Stimulated activated CD8-positive, alpha-beta memory T cell treated with anti-CD3 and anti-CD28 coated beads, Interleukin-15, amount 100 ng/mL, for 24 hours (primary cell): ENCODE measurements around the gene HPN.
A peak's percentile ranks its signal among the peaks of the same experiment; 100 is the strongest.

ENCODE experiments used
- DNase-seq: peaks from one replicate; pipeline ENCODE4 v3.0.0-alpha.2; 2020; ENCODE audit warnings: low read depth

Gene HPN

DNA sequence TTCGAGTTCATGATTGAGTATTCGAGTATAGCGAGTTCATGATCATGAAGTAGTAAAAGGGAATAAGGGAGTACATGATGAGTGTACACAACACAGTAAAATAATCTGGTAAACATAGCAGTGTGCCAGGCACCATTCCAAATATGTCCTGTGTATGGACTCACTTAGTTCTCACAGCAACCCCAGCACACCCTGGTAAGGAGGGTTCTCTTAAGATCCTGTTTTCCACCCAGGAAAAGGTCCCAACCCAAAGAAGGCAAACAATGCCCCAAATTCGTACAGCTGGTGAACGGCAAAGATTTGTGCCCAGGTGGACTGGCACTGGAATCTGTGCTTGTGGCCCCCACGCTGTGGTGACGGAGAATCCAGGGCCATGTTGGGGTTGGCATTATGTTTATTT, 21.4 kb downstream of the HPN start:
- DNase-seq = no peak

DNA sequence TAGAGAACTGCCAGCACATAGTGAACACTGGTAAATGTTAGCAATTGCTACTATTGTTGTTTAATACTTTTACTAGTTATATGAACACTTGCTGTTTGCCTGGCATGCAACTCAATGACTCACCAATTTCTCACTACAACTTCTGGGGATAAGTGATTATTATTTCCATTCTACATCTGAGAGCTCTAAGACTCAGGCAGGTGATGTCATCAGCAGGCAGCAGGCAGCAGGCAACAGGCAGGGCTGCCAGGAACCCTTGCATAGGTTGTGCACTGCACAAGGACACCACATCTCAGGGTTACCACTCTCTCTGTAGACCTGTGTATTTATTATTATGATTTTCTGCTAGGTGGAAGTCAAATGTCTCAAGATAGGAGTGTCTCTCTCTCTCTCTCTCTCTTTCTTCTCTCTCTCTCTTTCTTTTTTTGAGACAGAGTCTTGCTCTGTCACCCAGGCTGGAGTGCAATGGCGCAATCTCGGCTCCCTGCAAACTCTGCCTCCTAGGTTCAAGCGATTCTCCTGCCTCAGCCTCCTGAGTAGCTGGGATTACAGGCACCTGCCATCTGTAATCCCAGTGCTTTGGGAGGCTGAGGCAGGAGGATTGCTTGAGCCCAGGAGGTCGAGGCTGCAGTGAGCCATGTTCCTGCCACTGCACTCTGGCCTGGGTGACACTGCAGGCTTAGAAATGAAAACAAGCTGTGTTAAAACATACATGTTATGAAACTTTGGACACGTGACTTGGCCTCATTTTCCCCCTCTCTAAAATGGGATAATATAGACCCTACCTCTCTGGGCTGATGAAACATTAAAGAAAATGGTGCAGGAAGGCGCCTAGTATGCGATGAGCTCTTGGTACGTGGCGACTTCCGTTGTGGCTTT, 22.7 kb downstream of the HPN start:
- DNase-seq = no peak

DNA sequence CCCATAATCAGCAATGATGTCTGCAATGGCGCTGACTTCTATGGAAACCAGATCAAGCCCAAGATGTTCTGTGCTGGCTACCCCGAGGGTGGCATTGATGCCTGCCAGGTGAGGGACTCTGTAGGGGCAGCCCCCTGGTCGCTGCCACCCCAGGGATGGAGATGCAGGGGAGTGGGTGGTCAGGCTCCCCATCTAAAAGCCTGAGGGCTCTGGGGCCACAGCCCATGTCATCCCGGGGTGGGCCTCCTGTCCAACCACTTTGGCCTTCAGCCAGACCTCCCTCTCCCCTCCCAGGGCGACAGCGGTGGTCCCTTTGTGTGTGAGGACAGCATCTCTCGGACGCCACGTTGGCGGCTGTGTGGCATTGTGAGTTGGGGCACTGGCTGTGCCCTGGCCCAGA, 24.1 kb downstream of the HPN start:
- no peak for DNase-seq

DNA sequence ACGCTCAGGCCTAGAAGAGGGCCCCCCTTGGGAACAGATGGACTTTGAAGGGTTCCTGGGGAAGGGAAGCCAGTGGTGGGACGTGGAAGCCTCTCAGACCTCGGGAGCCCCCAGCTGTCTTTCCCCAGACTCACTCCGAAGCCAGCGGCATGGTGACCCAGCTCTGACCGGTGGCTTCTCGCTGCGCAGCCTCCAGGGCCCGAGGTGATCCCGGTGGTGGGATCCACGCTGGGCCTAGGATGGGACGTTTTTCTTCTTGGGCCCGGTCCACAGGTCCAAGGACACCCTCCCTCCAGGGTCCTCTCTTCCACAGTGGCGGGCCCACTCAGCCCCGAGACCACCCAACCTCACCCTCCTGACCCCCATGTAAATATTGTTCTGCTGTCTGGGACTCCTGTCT, 24.6 kb downstream of the HPN start:
- no peak for DNase-seq

DNA sequence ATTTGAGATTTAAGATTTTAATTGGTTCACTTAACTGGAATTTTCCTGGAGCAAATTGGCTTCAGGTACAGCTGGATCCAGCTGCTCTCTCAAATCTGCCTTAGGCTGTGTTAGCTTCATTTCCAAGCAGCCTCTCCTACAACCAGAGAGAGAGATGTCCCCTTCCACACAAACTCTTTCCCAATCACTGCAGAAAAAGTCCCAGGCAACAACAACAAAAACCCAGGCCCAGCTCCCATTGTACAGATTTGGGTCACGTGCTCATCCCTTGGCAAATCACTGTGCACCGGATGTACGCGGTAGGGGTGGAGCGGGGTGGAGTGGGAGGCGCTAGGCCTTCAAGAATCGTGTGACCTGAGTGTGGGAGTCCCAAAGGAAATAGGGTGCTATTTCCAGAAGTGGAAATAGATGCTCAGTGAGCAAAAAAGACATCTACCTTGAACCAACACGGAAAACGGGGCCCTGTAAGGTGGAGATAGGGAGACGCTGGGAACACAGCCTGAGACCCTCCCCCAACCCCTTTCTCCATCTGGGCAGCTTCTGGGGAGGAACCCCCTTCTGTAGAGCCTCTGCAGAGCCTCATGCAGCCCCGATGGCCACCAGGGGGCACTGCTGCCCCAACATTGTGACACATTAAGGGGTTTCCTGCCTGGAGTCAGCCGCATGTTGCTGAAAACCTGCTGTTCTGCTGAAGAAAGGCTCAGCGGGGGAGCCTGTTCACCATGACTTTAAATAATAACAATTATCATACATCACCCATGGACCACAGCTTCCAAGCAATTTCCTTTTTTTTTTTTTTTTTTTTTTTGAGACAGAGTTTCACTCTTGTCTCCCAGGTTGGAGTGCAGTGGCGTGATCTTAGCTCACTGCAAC, 25.4 kb downstream of the HPN start:
- DNase-seq = peak; percentile 93

DNA sequence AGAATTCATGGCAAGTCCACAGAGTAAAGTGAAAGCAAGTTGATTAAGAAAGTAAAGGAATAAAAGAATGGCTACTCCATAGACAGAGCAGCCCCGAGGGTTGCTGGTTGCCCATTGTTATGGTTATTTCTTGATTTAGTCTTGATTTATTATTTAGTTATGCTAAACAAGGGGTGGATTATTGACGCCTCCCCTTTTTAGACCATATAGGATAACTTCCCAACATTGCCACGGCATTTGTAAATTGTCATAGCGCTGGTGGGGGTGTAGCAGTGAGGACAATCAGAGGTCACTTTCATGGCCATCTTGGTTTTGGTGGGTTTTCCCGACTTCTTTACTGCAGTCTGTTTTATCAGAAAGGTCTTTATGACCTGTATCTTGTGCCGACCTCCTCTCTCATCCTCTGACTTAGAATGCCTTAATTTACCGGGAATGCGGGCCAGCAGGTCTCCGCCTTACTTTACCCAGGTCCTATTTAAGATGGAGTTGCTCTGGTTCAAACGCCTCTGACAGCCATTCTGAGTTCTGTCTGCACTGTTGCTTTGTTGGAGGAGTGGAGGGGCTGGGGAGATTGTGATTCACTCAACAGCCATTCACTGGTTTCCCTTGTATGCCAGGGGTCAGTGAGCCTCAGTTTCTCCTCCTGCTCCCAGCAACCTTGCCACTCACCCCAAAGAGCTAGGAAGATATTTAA, 27.6 kb downstream of the HPN start:
- DNase-seq = no peak

DNA sequence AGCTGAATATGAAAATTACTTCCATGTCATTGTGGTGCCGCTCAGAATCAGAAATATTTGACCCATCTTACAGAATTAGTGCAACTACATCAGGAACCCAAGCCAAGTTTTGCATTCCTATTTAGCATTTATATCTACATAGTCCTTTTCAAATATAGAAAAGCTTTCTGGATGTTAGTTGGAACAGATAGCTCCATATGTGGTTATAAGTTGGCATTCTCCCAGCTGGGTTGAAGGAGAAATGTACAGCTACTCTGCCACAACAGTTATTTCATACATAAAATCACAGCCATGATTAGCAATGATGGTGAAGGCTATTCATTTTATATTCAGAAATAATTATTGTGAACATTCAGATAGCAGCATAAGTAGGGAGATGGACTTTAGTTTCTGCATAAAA, 28.2 kb downstream of the HPN start:
- DNase-seq = no peak

DNA sequence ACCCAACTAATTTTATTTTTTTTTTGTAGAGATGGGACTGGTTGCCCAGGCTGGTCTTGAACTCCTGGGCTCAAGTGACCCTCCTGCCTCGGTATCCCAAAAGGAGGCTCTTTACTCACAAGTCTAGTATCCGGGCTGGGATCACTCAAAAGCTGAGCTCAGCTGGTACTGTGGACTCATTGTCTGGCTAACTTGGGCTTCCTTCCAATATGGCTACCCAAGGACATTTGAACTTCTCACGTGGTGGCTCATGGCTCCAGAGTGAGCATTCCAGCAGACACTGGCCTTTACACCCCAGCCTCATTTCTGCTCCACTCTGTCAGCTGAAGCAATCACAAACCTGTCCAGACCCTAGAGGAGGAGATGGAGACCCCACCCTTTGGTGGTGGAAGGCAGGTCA, 28.9 kb downstream of the HPN start:
- DNase-seq = no peak

DNA sequence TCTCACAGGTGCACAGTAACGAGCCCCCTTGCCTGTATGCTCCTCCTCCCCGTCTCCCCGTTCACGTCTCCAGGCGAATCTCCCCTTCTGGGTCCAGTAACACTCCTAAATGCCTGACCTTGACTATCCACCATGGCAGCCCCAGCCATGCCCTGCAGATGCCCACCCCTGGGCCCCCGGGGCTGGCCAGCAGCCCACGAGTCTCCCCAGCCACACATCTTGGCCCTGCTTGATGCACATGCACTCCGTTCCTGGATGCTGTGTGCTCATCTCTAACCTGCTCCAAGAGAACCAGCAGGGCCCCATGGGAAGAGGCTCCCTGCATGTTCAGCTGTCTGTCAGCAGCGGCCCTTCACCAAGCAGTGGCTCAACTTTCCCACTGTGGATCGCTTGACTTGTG, 32.0 kb downstream of the HPN start:
- no peak for DNase-seq

DNA sequence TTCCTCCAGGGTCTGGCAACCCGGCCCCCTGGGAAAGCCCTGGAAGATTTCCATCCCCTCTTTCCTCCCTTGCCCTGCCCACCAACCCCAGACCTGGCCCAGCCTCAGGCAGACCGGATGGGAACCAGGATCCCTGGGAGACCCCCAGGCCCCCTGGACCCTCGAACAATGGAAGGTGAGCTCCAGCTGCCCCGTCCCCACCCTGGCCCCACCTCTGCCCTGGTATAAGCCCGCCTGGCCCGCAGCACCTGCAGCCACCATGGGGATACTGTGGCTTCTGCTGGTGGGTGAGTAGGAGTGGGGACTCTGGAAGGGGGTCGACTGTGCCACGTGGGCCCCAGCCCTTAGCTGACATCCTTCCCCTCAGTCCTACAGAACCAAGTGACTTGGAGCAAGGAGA, 32.4 kb downstream of the HPN start:
- DNase-seq = no peak

DNA sequence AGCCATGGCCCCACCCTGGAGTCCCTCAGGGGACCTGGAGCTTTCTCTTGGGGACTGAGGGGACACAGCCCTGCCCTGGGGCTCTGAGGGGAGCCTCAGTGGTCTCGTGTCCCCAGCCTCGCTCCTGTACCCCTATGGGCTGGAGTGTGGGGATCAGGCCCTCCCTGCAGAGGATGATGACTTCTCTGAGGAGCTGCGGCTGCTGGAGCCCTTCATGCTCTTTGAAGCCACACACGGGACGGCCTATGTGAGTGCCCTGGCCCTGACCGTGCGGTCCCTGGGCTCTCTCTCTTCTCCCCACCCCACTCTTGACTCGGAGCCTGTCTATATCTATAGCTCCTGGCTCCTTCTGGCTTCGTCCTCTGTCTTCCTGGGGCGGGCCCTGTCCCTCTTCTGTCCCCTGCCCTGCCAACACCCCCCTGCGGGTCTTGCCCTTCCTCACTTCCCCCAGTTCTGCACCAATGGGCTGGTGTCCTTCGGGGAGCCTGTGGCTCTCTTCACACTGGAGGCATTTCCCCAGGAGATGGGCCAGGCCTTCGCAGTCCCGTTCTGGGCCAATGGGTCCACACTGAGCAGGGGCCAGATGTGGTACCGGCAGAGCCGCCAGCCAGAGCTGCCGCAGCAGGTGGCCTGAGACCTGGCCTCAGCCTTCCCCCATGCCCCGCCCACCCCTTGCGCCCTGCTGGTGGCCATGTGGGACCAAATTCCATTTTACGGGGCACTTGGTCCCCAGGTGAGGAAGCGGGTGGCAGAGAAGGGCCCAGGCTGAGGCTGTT, 33.1 kb downstream of the HPN start:
- no peak for DNase-seq

DNA sequence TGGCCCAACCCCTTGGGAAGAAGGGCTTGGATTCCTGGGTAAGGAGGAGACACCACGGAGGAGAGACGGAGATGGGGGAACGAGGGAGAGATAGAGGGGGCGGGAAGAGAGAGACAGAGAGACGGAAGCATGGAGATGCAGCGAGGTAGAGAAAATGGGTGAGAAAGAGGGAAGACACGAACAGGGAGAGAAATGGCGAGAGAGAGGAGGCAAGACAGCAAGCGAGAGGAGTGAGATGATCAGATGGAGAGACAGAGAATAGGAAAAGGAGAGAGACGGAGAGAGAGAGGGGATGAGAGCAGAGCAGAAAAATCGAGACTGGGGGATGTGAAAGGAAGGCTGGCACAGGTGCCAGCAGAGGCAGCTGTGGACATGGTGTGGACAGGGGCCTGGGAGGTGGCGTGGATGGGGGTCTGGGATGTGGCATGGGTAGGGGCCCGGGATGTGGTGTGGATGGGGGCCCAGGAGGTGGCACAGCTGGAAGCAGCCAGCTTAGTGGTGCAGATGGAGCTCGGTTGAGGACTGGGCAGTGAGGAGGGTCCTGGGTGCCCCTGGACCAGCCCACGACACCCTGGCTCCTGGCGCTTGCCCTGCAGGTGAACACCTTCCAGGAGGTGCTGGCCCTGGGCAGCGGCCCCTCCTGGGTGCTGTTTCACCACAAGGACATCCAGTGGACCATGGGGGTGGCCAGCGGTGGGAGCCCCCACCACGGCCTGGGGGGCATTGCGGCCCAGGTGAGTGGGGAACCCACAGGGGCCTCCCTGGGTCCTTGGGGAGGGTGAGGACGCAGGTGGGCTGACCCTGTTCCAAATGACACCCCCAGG, 33.9 kb downstream of the HPN start:
- DNase-seq = no peak

DNA sequence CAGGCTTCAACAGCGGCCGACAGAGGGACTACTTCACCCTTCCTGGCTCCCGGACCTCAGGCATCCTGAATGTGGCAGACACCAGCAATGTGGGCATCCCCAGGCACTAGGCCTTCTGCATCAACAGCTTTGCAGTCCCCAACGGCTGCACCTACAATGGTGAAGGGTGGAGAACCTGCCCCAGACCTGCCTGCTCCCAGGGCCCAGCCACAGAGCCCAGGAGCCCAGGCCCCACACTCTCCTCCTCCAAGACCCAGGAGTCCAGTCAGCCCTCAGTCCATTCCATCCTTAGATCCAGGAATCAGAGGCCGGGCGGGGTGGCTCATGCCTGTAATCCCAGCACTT, 34.5 kb downstream of the HPN start:
- DNase-seq = no peak

DNA sequence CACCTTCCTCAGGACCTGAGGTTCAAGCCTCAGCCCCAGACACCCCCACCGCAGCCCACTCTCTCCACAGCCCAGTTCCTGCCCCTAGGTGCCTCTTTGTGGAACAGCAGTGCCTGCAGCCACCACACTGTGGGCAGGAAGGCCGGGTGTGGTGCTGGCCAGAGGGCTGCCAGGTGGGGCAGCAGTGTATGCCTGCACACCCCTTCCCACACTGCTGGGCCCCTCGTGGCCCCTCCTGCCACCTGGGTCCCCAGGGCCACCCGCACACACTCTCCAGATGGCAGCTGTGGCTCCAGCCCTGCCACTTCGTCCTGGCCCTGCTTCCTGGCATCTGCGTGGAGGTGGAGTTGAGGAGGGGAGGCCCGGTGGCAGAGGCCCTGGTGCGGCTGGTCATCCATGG, 35.1 kb downstream of the HPN start:
- DNase-seq = no peak

DNA sequence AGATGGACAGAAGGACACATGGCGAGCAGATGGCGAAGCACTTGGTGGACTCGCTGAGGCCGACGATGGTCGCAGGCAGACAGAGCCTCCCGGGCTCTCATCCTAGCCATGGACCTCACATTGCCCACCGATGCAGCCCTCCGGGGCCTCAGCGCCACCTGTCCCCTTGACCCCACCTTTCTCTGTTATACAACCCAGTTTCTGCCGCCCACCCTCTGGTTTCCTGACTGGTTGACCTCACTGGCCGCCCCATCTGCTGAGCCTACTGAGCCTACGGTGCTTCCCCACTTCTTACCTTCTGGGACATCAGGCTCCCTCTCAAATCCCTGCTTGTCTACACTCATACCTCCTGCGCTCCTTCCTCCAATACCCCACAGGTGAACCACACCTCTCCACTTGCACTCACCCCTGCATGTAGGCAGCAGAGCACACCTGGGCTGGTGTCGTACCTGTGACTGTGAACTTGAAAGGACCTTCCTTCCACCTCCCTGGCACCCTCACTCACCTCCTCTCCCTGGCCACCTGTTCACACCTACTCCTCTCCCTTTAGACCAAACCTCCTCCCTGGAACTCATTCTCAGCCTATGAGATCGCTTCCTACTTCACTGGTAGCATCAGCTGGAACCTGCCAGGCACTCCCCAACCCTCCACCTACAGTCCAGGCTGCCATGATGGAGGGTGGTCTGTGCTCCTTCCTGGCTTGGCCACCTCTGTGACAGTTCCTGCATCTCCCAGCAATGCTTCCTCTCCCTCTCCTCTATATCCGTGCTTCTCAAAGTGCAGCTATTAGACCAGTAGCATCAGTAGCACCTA, 36.1 kb downstream of the HPN start:
- DNase-seq = no peak

DNA sequence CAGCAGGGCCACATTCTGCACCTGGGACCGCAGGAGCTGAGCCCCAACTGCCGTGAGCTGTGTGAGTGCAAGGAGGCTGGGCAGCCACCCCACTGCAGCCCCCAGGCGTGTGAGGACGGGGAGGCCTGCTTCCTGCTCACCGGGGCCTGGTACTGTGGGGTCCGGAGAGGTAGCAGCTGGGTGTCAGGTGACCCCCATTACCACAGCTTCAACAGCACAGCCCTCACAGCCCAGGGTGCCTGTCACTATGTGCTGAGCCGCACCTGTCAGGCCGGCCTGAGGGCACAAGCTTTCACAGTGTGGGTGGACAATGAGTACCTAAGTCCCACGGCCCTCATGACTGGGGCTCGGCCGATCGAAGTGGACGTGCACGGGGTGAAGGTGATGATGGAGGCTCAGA, 38.3 kb downstream of the HPN start:
- no peak for DNase-seq

DNA sequence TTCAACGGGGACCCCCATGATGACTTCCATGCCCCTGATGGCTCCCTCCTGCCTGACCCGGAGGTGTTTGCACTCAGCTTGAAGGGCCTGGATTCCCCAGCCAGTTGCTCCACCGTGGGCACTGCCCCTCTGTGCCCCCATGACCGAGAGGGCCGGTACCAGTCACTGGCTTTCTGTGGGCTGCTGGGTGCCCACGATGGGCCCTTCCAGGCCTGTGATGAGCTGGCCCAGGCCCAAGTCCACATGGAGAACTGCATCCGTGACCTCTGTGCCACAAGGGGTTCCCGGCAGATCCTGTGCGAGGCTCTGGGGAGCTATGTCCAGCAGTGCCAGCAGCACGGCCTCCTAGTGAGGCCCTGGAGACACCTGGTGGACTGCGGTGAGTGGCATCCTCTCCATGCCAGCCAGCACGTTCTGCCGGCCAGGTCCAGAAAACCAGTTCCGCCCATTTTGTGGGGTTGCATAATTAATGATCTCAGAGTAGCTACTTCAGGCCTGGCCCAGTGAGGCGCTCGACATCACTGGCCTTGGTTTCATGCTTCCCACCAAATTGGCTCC, 39.2 kb downstream of the HPN start:
- no peak for DNase-seq

DNA sequence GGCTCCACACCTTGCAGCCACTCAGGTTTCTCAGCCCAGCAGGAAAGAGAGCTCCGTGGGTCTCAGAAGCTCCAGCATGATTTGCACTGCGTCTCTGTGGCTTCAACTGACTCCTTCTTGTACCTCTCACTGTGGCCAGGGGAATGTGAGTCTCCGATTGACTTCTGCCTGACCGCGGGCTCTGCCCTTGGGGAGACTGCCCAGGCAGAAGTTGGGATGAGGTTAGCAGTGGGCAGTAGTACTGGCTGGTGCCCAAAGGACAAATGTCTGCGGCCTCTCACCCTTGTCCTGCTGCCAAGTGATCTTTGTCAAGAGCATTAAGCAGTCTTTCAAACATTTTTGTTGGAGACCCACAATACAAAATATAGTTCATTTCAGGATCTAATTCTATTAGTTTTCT, 39.7 kb downstream of the HPN start:
- DNase-seq = no peak

DNA sequence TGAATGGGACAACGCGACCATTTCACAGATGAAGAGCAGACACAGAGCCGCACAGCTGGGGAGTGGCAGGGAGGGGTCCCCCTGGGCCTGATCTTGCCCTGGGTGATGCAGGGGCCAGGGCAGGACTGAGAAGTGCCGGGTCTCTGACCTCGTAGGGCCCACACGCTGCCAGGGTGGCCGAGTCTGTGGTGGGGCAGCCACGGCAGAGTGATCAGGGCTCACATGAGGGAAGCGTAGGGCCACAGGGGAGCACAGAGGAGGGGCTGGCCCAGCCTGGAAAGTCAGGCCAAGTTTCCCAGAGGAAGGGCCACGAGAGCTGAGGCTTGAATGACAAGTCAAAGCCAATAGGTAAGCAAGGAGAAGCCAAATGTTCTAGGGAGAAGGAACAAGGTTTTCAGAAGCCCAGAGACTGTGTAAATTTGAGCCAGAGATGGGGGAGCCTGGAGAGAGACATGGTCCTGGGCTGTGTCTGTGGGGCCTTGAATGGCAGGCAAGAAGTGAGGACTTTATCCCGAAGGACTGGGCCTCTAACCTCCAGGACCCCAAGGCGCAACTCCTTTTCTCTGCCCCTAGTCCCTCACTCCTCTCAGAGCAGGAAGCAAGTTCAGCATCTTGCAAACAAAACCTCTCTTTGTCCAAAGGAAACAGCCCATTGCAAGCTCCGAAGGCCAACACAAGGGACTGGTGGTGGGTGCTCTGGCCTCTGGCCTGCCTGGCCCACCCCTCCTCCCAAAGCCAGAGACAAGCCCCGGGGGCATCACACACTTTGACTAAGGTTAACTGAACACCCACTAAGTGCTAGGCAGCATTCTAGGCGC, 42.4 kb downstream of the HPN start:
- no peak for DNase-seq
